Urinary bladder (tissue), 4 donors: ENCODE measurements around the gene SYNGR2. TPM values are rescaled to one million over a fixed set of nuclear protein-coding genes. Genes with fewer than 3 reads are reported as not detected.
"Not testable (repeated sequence)": the region's sequence is repeated elsewhere in the genome, so short reads cannot be mapped to it uniquely, and the experiment has no call there.

ENCODE experiments used
- DNase-seq: peaks from one replicate; pipeline ENCODE4 v3.0.0-alpha.2; 2015; ENCODE audit errors: extremely low spot score
- H3K27ac ChIP-seq: one replicate; pipeline ENCODE4 v1.5.1; 2013; ENCODE audit warnings: low read depth, mild to moderate bottlenecking, moderate library complexity
- H3K36me3 ChIP-seq: one replicate; pipeline ENCODE4 v1.6.1; 2013; ENCODE audit warnings: mild to moderate bottlenecking, moderate library complexity; ENCODE audit not compliant: insufficient read depth
- H3K4me1 ChIP-seq: one replicate; pipeline ENCODE4 v1.6.1; 2013; ENCODE audit warnings: mild to moderate bottlenecking, moderate library complexity; ENCODE audit not compliant: insufficient read depth
- H3K4me3 ChIP-seq: one replicate; pipeline ENCODE4 v1.5.1; 2013; ENCODE audit warnings: low read depth, low read length
- WGBS: extraction: QIAGEN DNeasy Blood & Tissue Kit; methylation state at CpG from one replicate; pipeline ENCODE4 v1.1.7; 2013; 5-methylcytosine and 5-hydroxymethylcytosine counted together
- polyA plus RNA-seq: library from polyadenylated mRNA; stranded (reverse); fragments of 200-250 nt; gene quantifications from one replicate; pipeline ENCODE4 v1.2.3, GENCODE V29; 2013
- total RNA-seq: library from RNA; depleted of rRNA; stranded (reverse); fragments of >200 nt; gene quantifications from one replicate; pipeline ENCODE4 v1.2.3, GENCODE V29; 2014
- donor health status: healthy with polysubstance abuse.
- donor health status: healthy.

Gene SYNGR2
- total and polyA plus RNA-seq, 2 donors, result 15.0 to 79.7 TPM

GRCh38 chr17:78133179-78133951 is 35.0 kb upstream of the SYNGR2 start:
- 89% methylated on average over 30 of the region's 30 CpGs for WGBS
- Histone ChIP-seq H3K27ac (no peak overlapping the region), H3K36me3 (no peaks in the 10 kb centered on the region), H3K4me3 (no peak overlapping the region), H3K4me1 (no peaks in the 10 kb centered on the region)
- no peak for DNase-seq

DNA sequence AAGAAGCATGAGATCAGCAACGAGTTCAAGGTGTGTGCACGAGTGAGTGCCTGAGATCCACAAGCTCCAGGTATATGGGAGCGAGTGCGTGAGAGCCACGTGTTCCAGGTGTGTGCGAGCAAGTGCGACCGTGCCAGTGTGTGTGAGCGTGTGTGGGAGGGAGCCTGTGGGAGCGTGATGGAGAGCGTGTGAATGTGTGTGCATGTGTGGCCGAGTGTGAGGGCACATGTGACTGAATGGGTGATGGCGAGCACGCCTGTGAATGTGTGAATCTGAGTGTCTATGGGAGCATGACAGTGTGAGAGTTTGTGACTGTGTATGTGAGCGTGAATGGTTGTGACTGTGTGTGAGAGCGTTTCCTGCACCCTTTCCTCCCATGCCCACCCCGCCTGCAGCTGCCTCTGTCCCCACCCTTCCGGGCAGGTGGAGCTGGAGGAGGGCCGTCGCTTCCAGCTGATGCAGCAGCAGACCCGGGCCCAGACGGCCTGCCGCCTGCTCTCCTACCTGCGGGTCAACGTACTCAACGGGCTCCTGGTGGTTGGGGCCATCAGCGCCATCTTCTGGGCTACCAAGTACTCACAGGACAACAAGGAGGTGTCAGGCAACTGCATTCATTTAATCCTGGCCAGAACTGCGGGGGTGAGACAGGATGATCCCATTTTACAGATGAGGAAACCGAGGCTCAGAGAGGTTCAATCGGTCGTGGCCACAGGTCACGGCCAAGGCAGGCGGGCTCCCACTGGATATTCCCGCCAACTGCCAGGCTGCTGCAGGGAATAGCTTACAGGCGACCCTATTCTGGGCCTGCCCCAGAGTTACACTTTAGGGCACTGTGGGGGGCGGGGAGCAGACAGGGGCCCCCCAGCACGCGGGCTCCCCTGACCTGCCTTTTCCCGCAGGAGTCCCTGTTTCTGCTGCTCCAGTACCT is 34.1 kb upstream of the SYNGR2 start:
- Histone ChIP-seq H3K27ac (no peak overlapping the region), H3K4me3 (no peak overlapping the region), H3K4me1 (no peaks in the 10 kb centered on the region), H3K36me3 (no peaks in the 10 kb centered on the region)
- WGBS, result 61% methylated on average over 39 of the region's 39 CpGs
- no peak for DNase-seq

DNA sequence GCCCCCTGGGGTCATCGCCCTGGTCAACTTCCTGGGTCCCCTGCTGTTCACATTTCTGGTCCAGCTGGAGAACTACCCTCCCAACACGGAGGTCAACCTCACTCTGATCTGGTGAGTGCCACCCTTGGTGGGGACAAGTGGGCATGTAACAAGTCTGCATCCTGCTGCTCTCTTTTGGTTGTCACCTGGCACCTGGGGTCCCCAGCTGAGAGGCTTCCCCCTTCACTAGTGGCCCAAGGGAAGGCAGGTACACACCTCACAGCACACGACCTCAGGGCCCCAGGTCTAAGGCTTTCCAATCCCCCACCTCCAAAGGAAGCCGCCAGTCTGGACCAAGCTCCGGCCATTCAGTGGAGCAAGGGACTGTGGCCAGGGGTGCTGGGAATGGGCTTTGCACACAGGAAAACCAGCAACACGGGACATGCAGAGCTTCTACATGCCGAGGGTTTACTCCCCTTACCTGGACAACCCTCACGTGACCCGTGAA is 33.4 kb upstream of the SYNGR2 start:
- WGBS, result 81% methylated on average over 9 of the region's 9 CpGs
- no peak for DNase-seq
- H3K4me1 ChIP-seq, result no peaks in the 10 kb centered on the region
- no peak overlapping the region for H3K27ac ChIP-seq
- H3K4me3 ChIP-seq, result no peak overlapping the region
- no peaks in the 10 kb centered on the region for H3K36me3 ChIP-seq

DNA sequence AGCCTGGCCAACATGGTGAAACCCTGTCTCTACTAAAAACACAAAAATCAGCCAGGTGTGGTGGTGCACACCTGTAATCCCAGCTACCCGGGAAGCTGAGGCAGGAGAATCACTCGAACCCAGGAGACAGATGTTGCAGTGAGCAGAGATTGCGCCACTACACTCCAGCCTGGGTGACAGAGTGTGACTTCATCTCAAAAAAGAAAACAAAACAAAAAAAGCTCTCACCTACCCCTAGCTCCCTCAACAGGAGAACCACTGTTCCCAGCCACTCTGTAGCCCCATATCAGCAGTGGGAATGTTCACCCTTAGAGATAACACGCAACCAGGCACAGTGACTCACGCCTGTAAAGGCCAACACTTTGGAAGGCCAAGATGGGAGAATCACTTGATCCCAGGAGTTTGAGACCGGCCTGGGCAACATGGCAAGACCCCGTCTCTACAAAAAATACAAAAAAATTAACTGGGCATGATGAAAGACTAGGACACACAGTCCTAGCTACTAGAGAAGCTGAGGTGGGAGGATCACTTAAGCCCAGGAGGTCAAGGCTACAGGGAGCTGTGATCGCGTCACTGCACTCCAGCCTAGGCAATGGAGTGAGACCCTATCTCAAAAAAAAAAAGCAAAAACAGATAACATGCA is 32.4 kb upstream of the SYNGR2 start:
- no peak for DNase-seq
- H3K4me1 ChIP-seq, result no peaks in the 10 kb centered on the region
- H3K4me3 ChIP-seq, result no peak overlapping the region
- whole genome bisulfite sequencing, result 95% methylated on average over 9 of the region's 9 CpGs
- H3K36me3 ChIP-seq, result no peaks in the 10 kb centered on the region
- no peak overlapping the region for H3K27ac ChIP-seq

GRCh38 chr17:78137392-78138203 is 30.8 kb upstream of the SYNGR2 start:
- 70% methylated on average over 26 of the region's 26 CpGs for WGBS
- Histone ChIP-seq H3K4me3 (no peak overlapping the region), H3K36me3 (no peaks in the 10 kb centered on the region), H3K4me1 (no peaks in the 10 kb centered on the region), H3K27ac (no peak overlapping the region)
- DNase-seq, result no peak

- Histone ChIP-seq H3K27ac (no peak overlapping the region), H3K4me1 (no peaks in the 10 kb centered on the region), H3K36me3 (no peaks in the 10 kb centered on the region), H3K4me3 (no peak overlapping the region)
- no peak for DNase-seq
- 87% methylated on average over 17 of the region's 17 CpGs for WGBS
Measured at GRCh38 chr17:78138204-78139060, 29.9 kb upstream of the SYNGR2 start.

DNA sequence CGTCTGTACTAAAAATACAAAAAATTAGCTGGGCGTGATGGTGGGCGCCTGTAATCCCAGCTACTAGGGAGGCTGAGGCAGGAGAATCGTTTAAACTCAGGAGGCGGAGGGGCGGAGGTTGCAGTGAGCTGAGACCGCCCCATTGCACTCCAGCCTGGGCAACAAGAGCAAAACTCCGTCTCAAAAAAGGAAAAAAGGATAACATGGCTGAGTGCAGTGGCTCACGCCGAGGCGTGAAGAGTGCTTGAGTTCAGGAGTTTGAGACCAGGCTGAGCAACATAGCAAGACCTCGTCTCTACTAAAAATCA is 28.6 kb upstream of the SYNGR2 start:
- H3K36me3 ChIP-seq, DNase-seq, H3K4me1 ChIP-seq, H3K4me3 ChIP-seq, H3K27ac ChIP-seq: not testable (repeated sequence)
- WGBS, result 91% methylated on average over 12 of the region's 12 CpGs

GRCh38 chr17:78140169-78141051 is 28.0 kb upstream of the SYNGR2 start:
- no peaks in the 10 kb centered on the region for H3K4me1 ChIP-seq
- H3K27ac ChIP-seq, result no peak overlapping the region
- 33% methylated on average over 58 of the region's 58 CpGs for WGBS
- peak; percentile 70 for DNase-seq
- no peak overlapping the region for H3K4me3 ChIP-seq
- H3K36me3 ChIP-seq, result no peaks in the 10 kb centered on the region

- Histone ChIP-seq H3K27ac (no peak overlapping the region), H3K4me1 (no peaks in the 10 kb centered on the region), H3K36me3 (no peaks in the 10 kb centered on the region), H3K4me3 (no peak overlapping the region)
- DNase-seq, result no peak
- WGBS, result 82% methylated on average over 20 of the region's 20 CpGs
Measured at GRCh38 chr17:78141437-78142118, 26.8 kb upstream of the SYNGR2 start.

DNA sequence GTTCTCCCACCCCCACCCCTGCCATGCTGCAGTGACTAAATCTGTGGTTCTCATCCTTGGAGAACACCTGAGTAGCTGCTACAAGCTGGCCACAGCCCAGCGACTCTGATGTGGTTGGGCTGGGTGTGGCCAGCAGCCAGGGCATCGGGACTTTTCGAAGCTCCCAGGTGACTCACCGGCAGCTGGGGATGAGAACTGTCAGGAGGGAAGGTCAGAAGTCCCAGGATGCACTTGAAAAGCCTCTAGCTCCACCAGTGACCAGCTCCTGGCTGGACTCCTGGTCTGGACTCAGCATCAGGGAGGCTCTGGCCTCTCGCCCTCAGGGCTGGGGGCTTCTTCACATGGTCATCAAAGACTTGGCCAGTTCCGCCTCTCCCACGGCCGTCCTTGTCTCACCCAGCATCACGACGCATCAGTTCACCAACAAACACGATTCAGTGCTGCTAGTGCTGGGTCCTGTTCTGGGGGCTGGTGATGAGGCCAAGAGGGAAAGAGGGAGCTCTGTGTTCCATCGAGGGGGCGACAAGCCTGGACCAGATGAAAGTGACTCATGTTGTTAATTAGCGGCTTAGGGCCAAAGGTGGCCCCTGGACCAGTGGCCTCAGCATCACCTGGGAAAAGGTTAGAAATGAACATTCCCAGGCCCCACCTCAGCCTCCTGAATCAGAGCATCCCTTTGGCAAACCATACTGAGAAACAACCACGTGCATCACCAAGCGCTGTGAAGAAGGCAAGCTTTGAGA is 26.1 kb upstream of the SYNGR2 start:
- 74% methylated on average over 16 of the region's 16 CpGs for WGBS
- no peak for DNase-seq
- no peak overlapping the region for H3K27ac ChIP-seq
- H3K4me1 ChIP-seq, result no peaks in the 10 kb centered on the region
- H3K36me3 ChIP-seq, result no peaks in the 10 kb centered on the region
- H3K4me3 ChIP-seq, result no peak overlapping the region
